Hypothalamus (tissue), 51 donors: ENCODE data around the gene CLIC4.
"Not testable (repeated sequence)": the region's sequence is repeated elsewhere in the genome, so short reads cannot be mapped to it uniquely, and the experiment has no call there.

ENCODE experiments used
- DNase-seq, 51 donors: peaks; one replicate each; lab custom pipeline; 2025; lab: John Stamatoyannopoulos, UW

CLIC4 gene

GRCh38 chr1:24744911-24745710 lies at the start of gene CLIC4:
Gene CLIC4 (plus strand): TSS chr1:24745447. CDS start chr1:24745554, 107 bp downstream.
- peak; percentile 76 to 100 (median 99) for DNase-seq

- DNase-seq, result no peak
These were observed 49.0 kb upstream of the CLIC4 start for GRCh38 chr1:24696041-24696755.

- DNase-seq, result no peak
These were observed 48.4 kb upstream of the CLIC4 start for GRCh38 chr1:24696756-24697330.

GRCh38 chr1:24697453-24698001 lies 47.7 kb upstream of the CLIC4 start:
- DNase-seq, result not testable (repeated sequence)

- not testable (repeated sequence) for DNase-seq
These were observed 46.9 kb upstream of the CLIC4 start for GRCh38 chr1:24698326-24698725.

GRCh38 chr1:24699628-24700027 lies 45.6 kb upstream of the CLIC4 start:
- DNase-seq, result no peak

- no peak for DNase-seq
These were observed 42.5 kb upstream of the CLIC4 start for GRCh38 chr1:24702511-24703293.

GRCh38 chr1:24704411-24705259 lies 40.6 kb upstream of the CLIC4 start:
- DNase-seq, result peak in 37 of 51 donors; percentile 2 to 81 (median 38)

- peak in 48 of 51 donors; percentile 3 to 88 (median 61) for DNase-seq
These were observed 39.8 kb upstream of the CLIC4 start for GRCh38 chr1:24705260-24706073.

- DNase-seq, result not testable (repeated sequence)
These were observed 39.2 kb upstream of the CLIC4 start for GRCh38 chr1:24706074-24706389.

- no peak for DNase-seq
These were observed 37.6 kb upstream of the CLIC4 start for GRCh38 chr1:24707687-24708086.

GRCh38 chr1:24708938-24709337 lies 36.3 kb upstream of the CLIC4 start:
- no peak for DNase-seq

GRCh38 chr1:24709791-24710441 lies 35.3 kb upstream of the CLIC4 start:
- DNase-seq, result no peak

GRCh38 chr1:24711329-24711728 lies 33.9 kb upstream of the CLIC4 start:
- DNase-seq, result no peak

GRCh38 chr1:24713176-24713575 lies 32.1 kb upstream of the CLIC4 start:
- no peak for DNase-seq

- no peak for DNase-seq
These were observed 31.5 kb upstream of the CLIC4 start for GRCh38 chr1:24713736-24714135.

GRCh38 chr1:24714859-24715520 lies 30.3 kb upstream of the CLIC4 start:
- DNase-seq, result peak; percentile 38 to 97 (median 84)

GRCh38 chr1:24715658-24716057 lies 29.6 kb upstream of the CLIC4 start:
- no peak for DNase-seq
